B cell (primary cell): ENCODE data around the gene LPCAT4.

Experiments used
- CTCF ChIP-seq: fragments of 200-600 bp; IDR thresholded peaks from one replicate; pipeline ENCODE4 v1.8.0; 2022; ENCODE audit warnings: antibody characterized with exemption, mild to moderate bottlenecking
- EZH2 ChIP-seq: IDR thresholded peaks from 2 replicates; pipeline ENCODE4 v1.6.1; 2012; ENCODE audit warnings: borderline replicate concordance, low read depth, mild to moderate bottlenecking, moderate library complexity, low read length; ENCODE audit not compliant: insufficient read depth, poor library complexity, severe bottlenecking

- TF ChIP-seq CTCF (no peak), EZH2 (no peak)
Observed at GRCh38 chr15:34360298-34360697, 6.7 kb downstream of the LPCAT4 start.
